GM12892 (cell line): ENCODE measurements around the gene SPATC1L.

Experiments used
- POLR2A ChIP-seq: IDR thresholded peaks from 2 replicates; pipeline ENCODE4 v1.6.1; 2011; ENCODE audit warnings: low read depth, low read length, control low read depth
- POLR2AphosphoS5 ChIP-seq: IDR thresholded peaks from 2 replicates; pipeline ENCODE4 v1.6.1; 2011; ENCODE audit warnings: low read depth, low read length, control low read depth

DNA sequence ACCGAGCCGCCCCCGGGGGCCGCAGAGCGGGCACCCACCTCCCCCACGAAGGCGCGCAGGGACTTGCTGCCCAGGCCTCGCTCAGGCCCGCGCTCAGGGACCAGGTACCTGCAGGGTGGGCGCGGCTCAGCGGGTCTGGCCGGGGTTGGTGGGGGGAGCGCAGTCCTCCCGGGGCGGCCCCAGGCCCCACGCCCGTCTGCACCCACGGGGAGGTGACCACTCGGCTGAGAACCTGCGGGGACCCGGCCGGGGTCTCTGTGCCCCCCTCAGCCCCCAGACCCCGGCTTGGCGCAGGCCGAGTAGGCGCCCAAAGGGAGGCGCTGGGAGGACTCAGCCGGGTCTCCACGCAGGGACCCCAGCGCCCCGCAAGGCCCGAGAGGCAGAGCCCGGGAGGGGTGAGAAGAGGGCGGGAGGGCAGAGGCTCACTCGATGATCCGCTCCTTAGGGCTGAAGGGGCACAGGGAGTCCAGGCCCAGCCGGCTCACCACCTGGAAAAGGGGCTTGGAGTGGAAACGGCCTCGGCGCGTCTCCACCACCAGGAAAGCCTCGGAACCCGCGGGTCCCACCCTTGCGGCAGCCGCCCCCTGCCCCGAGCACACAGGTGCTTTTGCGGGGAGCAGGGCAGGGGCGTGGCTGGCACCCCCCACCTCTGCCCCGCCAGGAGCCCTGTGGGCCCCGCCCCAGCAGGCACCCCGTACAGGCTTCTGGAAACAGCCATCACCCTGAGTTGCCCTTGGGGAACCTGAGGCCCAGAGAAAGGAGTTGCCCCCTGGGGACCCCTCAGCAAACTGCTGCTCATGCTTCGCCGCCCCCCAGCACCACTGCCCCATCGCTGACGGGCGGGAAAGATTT, 38.2 kb downstream of the SPATC1L start:
- TF ChIP-seq POLR2A: no peak
- TF ChIP-seq POLR2AphosphoS5: no peak
